Prostate gland (tissue), 2 donors: ENCODE results near the gene PLPP7.

ENCODE experiments used
- CTCF ChIP-seq, 4 experiments: fragments of 200-600 bp in 2 of 4; fragments of 450-650 bp in 2 of 4; sonication (generic) in 2 of 4; IDR thresholded peaks; 1 replicate in 3 of 4; 2 replicates in 1 of 4; pipeline ENCODE4 v1.5.1; 2016 to 2019; ENCODE audit warnings: antibody characterized with exemption in 4 of 4, mild to moderate bottlenecking in 2 of 4, moderate library complexity in 2 of 4
- POLR2AphosphoS5 ChIP-seq: sonication (generic); formaldehyde crosslinking; IDR thresholded peaks from one replicate; pipeline ENCODE4 v1.6.1; 2017; ENCODE audit warnings: antibody characterized with exemption

GRCh38 chr9:131320031-131320685 is 30.6 kb downstream of the PLPP7 start:
- TF ChIP-seq CTCF (IDR thresholded peaks at IDR 0.05) (no peak), POLR2AphosphoS5 (no peak)
